Panc1 (cell line): ENCODE measurements around the gene OGFOD3.
"Not testable (repeated sequence)": the region's sequence is repeated elsewhere in the genome, so short reads cannot be mapped to it uniquely, and the experiment has no call there.

Source experiments
- CTCF ChIP-seq: fragments of 450-650 bp; IDR thresholded peaks from 2 replicates; pipeline ENCODE4 v1.5.1; 2017; ENCODE audit warnings: mild to moderate bottlenecking
- POLR2AphosphoS5 ChIP-seq: IDR thresholded peaks from 2 replicates; pipeline ENCODE4 v1.6.1; 2012; ENCODE audit warnings: mild to moderate bottlenecking, low read depth, low read length, moderate library complexity
- SIN3A ChIP-seq: IDR thresholded peaks from 2 replicates; pipeline ENCODE4 v1.6.1; 2012; ENCODE audit warnings: low read depth, mild to moderate bottlenecking, low read length, moderate library complexity, borderline replicate concordance; ENCODE audit not compliant: insufficient read depth
- TCF7L2 ChIP-seq: IDR thresholded peaks from 2 replicates; pipeline ENCODE4 v1.6.1; 2011; ENCODE audit warnings: mild to moderate bottlenecking, low read depth, low read length, inconsistent platforms

- not testable (repeated sequence) for TF ChIP-seq CTCF, POLR2AphosphoS5, TCF7L2, SIN3A
Measured at GRCh38 chr17:82381703-82382009, 36.7 kb downstream of the OGFOD3 start.
